Fibroblast of lung (primary cell): ENCODE results near the gene TGM2. TPM values are rescaled to one million over a fixed set of nuclear protein-coding genes. Genes with fewer than 3 reads are reported as not detected.

Experiments
- DNase-seq, 2 donors: peaks; one replicate each; pipeline versions ENCODE4 v3.0.0 to v3.0.0-alpha.2; 2010; ENCODE audit warnings: low read depth in 2 of 2
- H2AFZ ChIP-seq: 2 replicates; pipeline ENCODE4 v1.5.1; 2012; ENCODE audit warnings: low read length, control low read depth, inconsistent platforms
- H3K27ac ChIP-seq: 2 replicates; pipeline ENCODE4 v1.5.1; 2011; ENCODE audit warnings: low read length, control low read depth; ENCODE audit not compliant: insufficient read depth
- H3K27me3 ChIP-seq: 2 replicates; pipeline ENCODE4 v1.5.1; 2011; ENCODE audit warnings: mild to moderate bottlenecking, low read length; ENCODE audit not compliant: control insufficient read depth, insufficient read depth
- H3K36me3 ChIP-seq: 2 replicates; pipeline ENCODE4 v1.5.1; 2011; ENCODE audit warnings: low read length; ENCODE audit not compliant: control insufficient read depth, insufficient read depth
- H3K4me1 ChIP-seq: 2 replicates; pipeline ENCODE4 v1.5.1; 2011; ENCODE audit warnings: low read length; ENCODE audit not compliant: control insufficient read depth, insufficient read depth; ENCODE audit errors: extremely low read depth
- H3K4me2 ChIP-seq: 2 replicates; pipeline ENCODE4 v1.5.1; 2011; ENCODE audit warnings: low read length, control low read depth; ENCODE audit not compliant: insufficient read depth; ENCODE audit errors: extremely low read depth
- H3K4me3 ChIP-seq, 4 experiments: fragments of 200-600 bp in 1 of 4; sonication (generic) in 1 of 4; replicated peaks in 1 of 4; 2 replicates each; pipeline ENCODE4 v1.5.1; 2011 to 2016; ENCODE audit warnings: low read length in 4 of 4, low read depth in 3 of 4, mild to moderate bottlenecking in 3 of 4, control low read depth in 2 of 4, inconsistent platforms in 1 of 4, mixed read lengths in 1 of 4; ENCODE audit not compliant: insufficient read depth in 1 of 4; ENCODE audit errors: control extremely low read depth in 1 of 4
- H3K79me2 ChIP-seq: 2 replicates; pipeline ENCODE4 v1.5.1; 2012; ENCODE audit warnings: mild to moderate bottlenecking, low read length, inconsistent platforms; ENCODE audit not compliant: control insufficient read depth, insufficient read depth
- H3K9ac ChIP-seq: 2 replicates; pipeline ENCODE4 v1.5.1; 2011; ENCODE audit warnings: mild to moderate bottlenecking, low read length, control low read depth; ENCODE audit not compliant: insufficient read depth
- H3K9me3 ChIP-seq: 2 replicates; pipeline ENCODE4 v1.5.1; 2012; ENCODE audit warnings: low read depth, low read length; ENCODE audit not compliant: control insufficient read depth, insufficient read depth
- H4K20me1 ChIP-seq: 2 replicates; pipeline ENCODE4 v1.5.1; 2011; ENCODE audit warnings: low read length; ENCODE audit not compliant: control insufficient read depth, insufficient read depth; ENCODE audit errors: extremely low read depth
- EZH2 ChIP-seq: IDR thresholded peaks from 2 replicates; pipeline ENCODE4 v1.5.1; 2012; ENCODE audit warnings: low read length, control low read depth, mild to moderate bottlenecking; ENCODE audit errors: missing control alignments
- polyA plus RNA-seq, 2 donors: library from polyadenylated mRNA; depleted of rRNA in 1 of 2; stranded (reverse) in 1 of 2; unstranded in 1 of 2; fragments of >200 nt; gene quantifications; 2 replicates each; pipeline ENCODE4 v1.2.1, GENCODE V29; 2011 to 2012; ENCODE audit warnings: missing spikeins in 1 of 2
- total RNA-seq: library from RNA; depleted of rRNA; stranded (reverse); fragments of >200 nt; gene quantifications from 2 replicates; pipeline ENCODE4 v1.2.1, GENCODE V29; 2014
- TF ChIP-seq, protein P1 (sequence below), 2 donors: IDR thresholded peaks in 1 of 2; conservative IDR thresholded peaks in 1 of 2; 1 replicate in 1 of 2; 2 replicates in 1 of 2; pipeline ENCODE4 v1.5.1; 2011 to 2012; ENCODE audit warnings: low read length in 2 of 2, control low read depth in 1 of 2, inconsistent platforms in 1 of 2, low read depth in 1 of 2, mild to moderate bottlenecking in 1 of 2

TGM2 gene
- total and polyA plus RNA-seq, 2 donors (not counting 1 experiment from before 2014, with no cell fraction given) = 103 to 238 TPM

DNA sequence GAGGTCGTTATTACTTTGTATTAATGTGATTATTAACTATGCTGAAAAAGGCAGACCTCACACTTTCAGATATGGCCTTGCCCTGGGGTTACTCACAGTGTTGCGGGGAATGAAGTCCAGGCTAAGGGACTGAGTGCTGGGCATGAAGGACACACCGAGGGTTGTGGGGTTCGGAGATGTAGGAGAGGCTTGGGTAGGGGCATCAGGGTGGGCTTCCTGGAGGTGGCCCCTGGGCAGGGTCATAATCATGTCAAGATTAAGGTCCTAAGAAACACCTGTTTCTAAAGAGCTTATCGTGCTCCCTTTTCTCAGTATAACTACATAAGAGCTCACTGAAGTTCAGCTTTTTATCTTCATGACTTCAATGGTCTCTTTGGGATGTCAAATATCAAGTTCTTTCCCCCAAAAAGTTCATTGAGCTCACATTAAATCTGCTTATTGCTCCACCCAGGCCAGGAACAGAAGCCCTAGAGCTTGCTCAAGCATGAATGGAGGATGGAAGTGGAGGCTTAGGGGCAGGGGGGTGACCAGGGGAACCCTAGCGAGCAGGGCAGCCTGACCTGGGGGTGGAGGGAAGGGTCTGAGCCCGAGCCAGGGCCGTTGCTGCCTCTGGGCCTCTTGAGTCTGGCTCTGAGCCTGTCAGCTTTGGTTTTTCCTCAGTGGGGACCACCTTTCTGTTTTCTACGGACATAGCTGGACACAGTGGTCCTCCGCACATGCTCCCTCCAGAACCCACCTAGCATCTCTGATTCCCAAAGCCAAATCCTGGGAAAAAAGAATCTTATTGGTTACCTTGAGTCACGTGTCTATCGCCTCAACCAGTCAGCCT lies 37.3 kb upstream of the TGM2 start:
- H3K27me3 ChIP-seq = no peaks in the 10 kb centered on the region
- TF ChIP-seq, protein P1, sequence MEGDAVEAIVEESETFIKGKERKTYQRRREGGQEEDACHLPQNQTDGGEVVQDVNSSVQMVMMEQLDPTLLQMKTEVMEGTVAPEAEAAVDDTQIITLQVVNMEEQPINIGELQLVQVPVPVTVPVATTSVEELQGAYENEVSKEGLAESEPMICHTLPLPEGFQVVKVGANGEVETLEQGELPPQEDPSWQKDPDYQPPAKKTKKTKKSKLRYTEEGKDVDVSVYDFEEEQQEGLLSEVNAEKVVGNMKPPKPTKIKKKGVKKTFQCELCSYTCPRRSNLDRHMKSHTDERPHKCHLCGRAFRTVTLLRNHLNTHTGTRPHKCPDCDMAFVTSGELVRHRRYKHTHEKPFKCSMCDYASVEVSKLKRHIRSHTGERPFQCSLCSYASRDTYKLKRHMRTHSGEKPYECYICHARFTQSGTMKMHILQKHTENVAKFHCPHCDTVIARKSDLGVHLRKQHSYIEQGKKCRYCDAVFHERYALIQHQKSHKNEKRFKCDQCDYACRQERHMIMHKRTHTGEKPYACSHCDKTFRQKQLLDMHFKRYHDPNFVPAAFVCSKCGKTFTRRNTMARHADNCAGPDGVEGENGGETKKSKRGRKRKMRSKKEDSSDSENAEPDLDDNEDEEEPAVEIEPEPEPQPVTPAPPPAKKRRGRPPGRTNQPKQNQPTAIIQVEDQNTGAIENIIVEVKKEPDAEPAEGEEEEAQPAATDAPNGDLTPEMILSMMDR (conservative IDR thresholded peaks at IDR 0.05 in 1 of 2, IDR thresholded peaks at IDR 0.05 in 1 of 2; ENCODE audit: low read depth in 1 of 2, low read length in 2 of 2) = no peak
- TF ChIP-seq EZH2 = no peak
- no peaks in the 10 kb centered on the region for H3K36me3 ChIP-seq
- H3K9ac ChIP-seq = no peak overlapping the region
- H4K20me1 ChIP-seq = no peaks in the 10 kb centered on the region
- H3K4me1 ChIP-seq = peaks cover 23% of the 10 kb centered on the region
- no peak overlapping the region for H3K27ac ChIP-seq
- H3K9me3 ChIP-seq = no peaks in the 10 kb centered on the region
- H2AFZ ChIP-seq = no peak overlapping the region
- no peak overlapping the region for H3K4me3 ChIP-seq
- no peak for DNase-seq
- no peak overlapping the region for H3K4me2 ChIP-seq
- H3K79me2 ChIP-seq = no peaks in the 10 kb centered on the region

DNA sequence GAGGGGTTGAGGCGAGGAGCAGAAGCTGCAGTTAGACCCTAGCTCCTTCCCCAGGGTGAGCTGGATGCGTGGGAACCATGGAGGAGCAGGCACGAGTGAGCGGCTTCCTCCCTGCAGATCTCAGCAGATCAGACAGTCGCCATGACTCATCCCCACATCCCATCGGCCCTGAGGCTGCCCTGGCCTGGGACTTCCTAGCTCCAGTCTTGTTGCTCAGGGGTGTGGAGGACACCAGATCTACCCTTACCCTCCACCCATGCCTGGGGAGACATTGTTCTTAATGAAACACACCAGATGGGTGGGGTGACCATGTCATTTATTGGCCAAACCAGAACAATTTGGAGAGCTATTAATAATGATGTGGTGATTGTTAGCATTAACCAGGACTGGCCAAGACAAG lies 36.3 kb upstream of the TGM2 start:
- Histone ChIP-seq H4K20me1 (no peaks in the 10 kb centered on the region), H3K4me3 (no peak overlapping the region), H3K27ac (no peak overlapping the region), H3K27me3 (no peaks in the 10 kb centered on the region), H2AFZ (no peak overlapping the region), H3K4me1 (peaks cover 27% of the 10 kb centered on the region), H3K9ac (no peak overlapping the region), H3K79me2 (no peaks in the 10 kb centered on the region), H3K36me3 (no peaks in the 10 kb centered on the region), H3K4me2 (no peak overlapping the region), H3K9me3 (no peaks in the 10 kb centered on the region)
- peak; percentile 66 to 84 for DNase-seq
- TF ChIP-seq, protein P1 (conservative IDR thresholded peaks at IDR 0.05 in 1 of 2, IDR thresholded peaks at IDR 0.05 in 1 of 2; ENCODE audit: low read depth in 1 of 2, low read length in 2 of 2) = no peak
- TF ChIP-seq EZH2 = no peak

DNA sequence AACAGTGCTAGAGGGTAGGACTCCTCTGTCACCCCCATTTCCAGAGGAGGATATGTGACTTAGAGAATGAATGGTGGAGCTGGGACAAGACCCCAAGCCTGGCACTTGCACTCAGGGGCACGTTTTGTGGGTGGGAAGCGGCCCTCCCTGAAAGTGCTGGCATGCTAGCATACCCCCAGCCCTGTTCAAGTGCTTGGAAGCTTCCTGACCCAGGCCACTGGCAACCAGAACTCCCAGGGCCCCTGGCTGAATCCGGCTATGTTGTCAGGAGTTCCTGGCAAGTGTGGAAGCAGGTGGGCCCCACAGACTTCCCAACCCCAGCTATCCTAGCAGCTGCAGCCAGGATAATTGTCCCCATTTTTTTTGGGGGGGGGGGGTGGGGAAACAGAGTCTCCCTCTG lies 35.6 kb upstream of the TGM2 start:
- TF ChIP-seq EZH2 = no peak
- TF ChIP-seq, protein P1 (conservative IDR thresholded peaks at IDR 0.05 in 1 of 2, IDR thresholded peaks at IDR 0.05 in 1 of 2; ENCODE audit: low read depth in 1 of 2, low read length in 2 of 2) = no peak

More for the DNA sequence above, 35.6 kb upstream of the TGM2 start:
- no peak overlapping the region for H3K9ac ChIP-seq
- peaks cover 31% of the 10 kb centered on the region for H3K4me1 ChIP-seq
- H2AFZ ChIP-seq = no peak overlapping the region
- H3K27ac ChIP-seq = no peak overlapping the region
- no peak overlapping the region for H3K4me3 ChIP-seq
- DNase-seq = no peak
- H3K36me3 ChIP-seq = no peaks in the 10 kb centered on the region
- no peaks in the 10 kb centered on the region for H3K9me3 ChIP-seq
- H3K79me2 ChIP-seq = no peaks in the 10 kb centered on the region
- H4K20me1 ChIP-seq = no peaks in the 10 kb centered on the region
- H3K4me2 ChIP-seq = no peak overlapping the region
- H3K27me3 ChIP-seq = no peaks in the 10 kb centered on the region
